ENCODE data around the gene WEE2. TPM values are rescaled to one million over a fixed set of nuclear protein-coding genes. Genes with fewer than 3 reads are reported as not detected.
"Not testable (repeated sequence)": the region's sequence is repeated elsewhere in the genome, so short reads cannot be mapped to it uniquely, and the experiment has no call there.

WEE2 gene
- total RNA-seq, 1 experiment from 2014 or later, result not detected

DNA sequence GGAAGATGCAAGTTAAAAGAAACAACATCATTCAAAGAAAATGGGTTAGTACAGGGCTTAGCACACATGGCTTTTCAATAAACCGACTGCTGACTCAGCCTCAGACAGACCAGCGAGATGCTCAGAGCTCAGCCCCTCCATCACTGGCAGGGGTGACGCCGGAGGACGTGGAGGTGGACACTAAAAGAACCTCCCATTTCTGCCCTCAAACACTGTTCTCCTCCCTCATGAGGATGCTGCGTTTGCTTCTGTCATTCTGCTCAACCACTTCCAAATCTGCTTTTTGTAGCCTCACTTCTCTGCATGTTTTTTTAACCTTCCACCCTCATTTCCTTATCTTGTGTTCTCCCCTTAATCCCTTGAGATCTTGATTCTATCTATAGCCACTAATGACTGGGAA, 21.5 kb upstream of the WEE2 start:
- intact Hi-C loops (cut with micrococcal nuclease; ENCODE audit: unreplicated experiment), result no loop called here
- no TSS peak for BruUV-seq (replicated peaks)
- Histone ChIP-seq H3K9me3 (ENCODE audit: control insufficient read depth, insufficient read depth, low read depth, low read length) (no peaks in the 10 kb centered on the region), H3K27ac (ENCODE audit: low read length) (no peak overlapping the region), H3K4me3 (ENCODE audit: low read depth in 2 of 2, low read length in 2 of 2) (no peak overlapping the region), H3K4me1 (ENCODE audit: control insufficient read depth, insufficient read depth, low read length) (no peaks in the 10 kb centered on the region), H3K36me3 (ENCODE audit: control insufficient read depth, insufficient read depth, low read length) (no peaks in the 10 kb centered on the region), H3K27me3 (ENCODE audit: control insufficient read depth, insufficient read depth, low read length) (no peaks in the 10 kb centered on the region)
- in situ Hi-C loops (cut with HindIII; ENCODE audit: low pct_unique_long_range_greater_than_20kb, low sequenced_read_pairs), result no loop called here
- TF ChIP-seq TCF7L2 (IDR thresholded peaks at IDR 0.05; ENCODE audit: low read depth, low read length) (no peak), CTCF (IDR thresholded peaks at IDR 0.05) (no peak), SIN3A (IDR thresholded peaks at IDR 0.05; ENCODE audit: borderline replicate concordance, insufficient read depth, low read depth, low read length) (no peak), POLR2AphosphoS5 (IDR thresholded peaks at IDR 0.05; ENCODE audit: low read depth, low read length) (no peak)
- TF ChIP-seq, protein P1, sequence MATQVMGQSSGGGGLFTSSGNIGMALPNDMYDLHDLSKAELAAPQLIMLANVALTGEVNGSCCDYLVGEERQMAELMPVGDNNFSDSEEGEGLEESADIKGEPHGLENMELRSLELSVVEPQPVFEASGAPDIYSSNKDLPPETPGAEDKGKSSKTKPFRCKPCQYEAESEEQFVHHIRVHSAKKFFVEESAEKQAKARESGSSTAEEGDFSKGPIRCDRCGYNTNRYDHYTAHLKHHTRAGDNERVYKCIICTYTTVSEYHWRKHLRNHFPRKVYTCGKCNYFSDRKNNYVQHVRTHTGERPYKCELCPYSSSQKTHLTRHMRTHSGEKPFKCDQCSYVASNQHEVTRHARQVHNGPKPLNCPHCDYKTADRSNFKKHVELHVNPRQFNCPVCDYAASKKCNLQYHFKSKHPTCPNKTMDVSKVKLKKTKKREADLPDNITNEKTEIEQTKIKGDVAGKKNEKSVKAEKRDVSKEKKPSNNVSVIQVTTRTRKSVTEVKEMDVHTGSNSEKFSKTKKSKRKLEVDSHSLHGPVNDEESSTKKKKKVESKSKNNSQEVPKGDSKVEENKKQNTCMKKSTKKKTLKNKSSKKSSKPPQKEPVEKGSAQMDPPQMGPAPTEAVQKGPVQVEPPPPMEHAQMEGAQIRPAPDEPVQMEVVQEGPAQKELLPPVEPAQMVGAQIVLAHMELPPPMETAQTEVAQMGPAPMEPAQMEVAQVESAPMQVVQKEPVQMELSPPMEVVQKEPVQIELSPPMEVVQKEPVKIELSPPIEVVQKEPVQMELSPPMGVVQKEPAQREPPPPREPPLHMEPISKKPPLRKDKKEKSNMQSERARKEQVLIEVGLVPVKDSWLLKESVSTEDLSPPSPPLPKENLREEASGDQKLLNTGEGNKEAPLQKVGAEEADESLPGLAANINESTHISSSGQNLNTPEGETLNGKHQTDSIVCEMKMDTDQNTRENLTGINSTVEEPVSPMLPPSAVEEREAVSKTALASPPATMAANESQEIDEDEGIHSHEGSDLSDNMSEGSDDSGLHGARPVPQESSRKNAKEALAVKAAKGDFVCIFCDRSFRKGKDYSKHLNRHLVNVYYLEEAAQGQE (IDR thresholded peaks at IDR 0.05; ENCODE audit: insufficient read depth in 1 of 2, low read depth in 2 of 2, low read length in 1 of 2), result no peak
- DNase-seq (ENCODE audit: low read depth, low spot score), result no peak
- ATAC-seq, result no peak
- ChIA-PET CTCF (no interaction called here), POLR2A (no interaction called here)

GRCh38 chr7:141688043-141688442, 20.1 kb upstream of the WEE2 start:
- Histone ChIP-seq H3K27ac (ENCODE audit: low read length) (no peak overlapping the region), H3K4me1 (ENCODE audit: control insufficient read depth, insufficient read depth, low read length) (no peaks in the 10 kb centered on the region), H3K4me3 (ENCODE audit: low read depth in 2 of 2, low read length in 2 of 2) (no peak overlapping the region), H3K27me3 (ENCODE audit: control insufficient read depth, insufficient read depth, low read length) (no peaks in the 10 kb centered on the region), H3K36me3 (ENCODE audit: control insufficient read depth, insufficient read depth, low read length) (no peaks in the 10 kb centered on the region), H3K9me3 (ENCODE audit: control insufficient read depth, insufficient read depth, low read depth, low read length) (no peaks in the 10 kb centered on the region)
- ATAC-seq (no peak), DNase-seq (ENCODE audit: low read depth, low spot score) (no peak)
- ChIA-PET CTCF (no interaction called here), POLR2A (interaction anchor here (0.7 kb wide), 1 partner anchor 229 kb away, joined by 6 read pairs; no protein-coding TSS in a partner anchor)
- in situ Hi-C loops (cut with HindIII; ENCODE audit: low pct_unique_long_range_greater_than_20kb, low sequenced_read_pairs) (no loop called here), intact Hi-C loops (cut with micrococcal nuclease; ENCODE audit: unreplicated experiment) (no loop called here)
- no TSS peak for BruUV-seq (replicated peaks)
- TF ChIP-seq TCF7L2 (IDR thresholded peaks at IDR 0.05; ENCODE audit: low read depth, low read length) (no peak), POLR2AphosphoS5 (IDR thresholded peaks at IDR 0.05; ENCODE audit: low read depth, low read length) (no peak), CTCF (IDR thresholded peaks at IDR 0.05) (no peak), SIN3A (IDR thresholded peaks at IDR 0.05; ENCODE audit: borderline replicate concordance, insufficient read depth, low read depth, low read length) (no peak)
- TF ChIP-seq, protein P1 (IDR thresholded peaks at IDR 0.05; ENCODE audit: insufficient read depth in 1 of 2, low read depth in 2 of 2, low read length in 1 of 2), result no peak

DNA sequence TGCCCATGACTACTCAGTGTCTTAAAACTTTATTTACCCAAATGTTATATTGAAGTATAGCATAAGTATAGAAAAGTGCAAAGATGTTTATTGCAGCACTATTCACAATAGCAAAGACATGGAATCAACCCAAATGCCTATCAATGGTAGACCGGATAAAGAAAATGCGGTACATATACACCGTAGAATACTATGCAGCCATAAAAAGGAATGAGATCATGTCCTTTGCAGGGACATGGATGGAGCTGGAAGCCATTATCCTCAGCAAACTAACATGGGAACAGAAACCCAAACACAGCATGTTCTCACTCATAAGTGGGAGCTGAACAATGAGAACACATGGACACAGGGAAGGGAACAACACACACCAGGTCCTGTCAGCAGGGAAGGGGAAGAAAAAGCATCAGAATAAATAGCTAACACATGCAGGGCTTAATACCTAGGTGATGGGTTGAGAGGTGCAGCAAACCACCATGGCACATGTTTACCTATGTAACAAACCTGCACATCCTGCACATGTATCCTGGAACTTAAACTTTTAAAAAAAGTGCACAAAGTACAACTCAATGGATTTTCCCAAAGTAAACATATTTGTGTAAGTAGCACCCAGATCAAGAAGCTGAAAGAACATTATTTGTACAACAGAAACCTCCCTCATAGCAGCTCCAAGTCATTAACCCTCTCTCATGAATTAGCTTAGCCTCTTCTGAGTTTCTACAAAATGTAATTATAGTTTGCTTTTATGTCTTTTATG, 18.9 kb upstream of the WEE2 start:
- H3K4me3 ChIP-seq (ENCODE audit: low read depth in 2 of 2, low read length in 2 of 2); in situ Hi-C loops (cut with HindIII; ENCODE audit: low pct_unique_long_range_greater_than_20kb, low sequenced_read_pairs); H3K27ac ChIP-seq (ENCODE audit: low read length); BruUV-seq (replicated peaks); DNase-seq (ENCODE audit: low read depth, low spot score); POLR2A ChIA-PET; H3K27me3 ChIP-seq (ENCODE audit: control insufficient read depth, insufficient read depth, low read length); intact Hi-C loops (cut with micrococcal nuclease; ENCODE audit: unreplicated experiment); H3K4me1 ChIP-seq (ENCODE audit: control insufficient read depth, insufficient read depth, low read length); ATAC-seq; H3K9me3 ChIP-seq (ENCODE audit: control insufficient read depth, insufficient read depth, low read depth, low read length); CTCF ChIA-PET; H3K36me3 ChIP-seq (ENCODE audit: control insufficient read depth, insufficient read depth, low read length): not testable (repeated sequence)
